Neural cell (in vitro differentiated cells): ENCODE data around the gene SSR4.

ENCODE experiments used
- EP300 ChIP-seq: fragments of 450-650 bp; conservative IDR thresholded peaks from 2 replicates; pipeline ENCODE4 v1.6.1; 2014; ENCODE audit warnings: antibody characterized with exemption, mild to moderate bottlenecking, moderate library complexity; ENCODE audit not compliant: poor library complexity, severe bottlenecking
- EZH2 ChIP-seq: fragments of 200-600, 300-800 bp; shearing (Covaris generic), sonication (generic); IDR thresholded peaks from 2 replicates; pipeline ENCODE4 v1.6.1; 2014; ENCODE audit warnings: antibody characterized with exemption, low read length, borderline replicate concordance, mild to moderate bottlenecking; ENCODE audit not compliant: insufficient read depth, poor library complexity, severe bottlenecking
- POLR2AphosphoS5 ChIP-seq: IDR thresholded peaks from 2 replicates; pipeline ENCODE4 v1.6.1; 2012
- RAD21 ChIP-seq: fragments of 450-650 bp; conservative IDR thresholded peaks from 2 replicates; pipeline ENCODE4 v1.6.1; 2014; ENCODE audit warnings: antibody characterized with exemption, mild to moderate bottlenecking, moderate library complexity
- SMC3 ChIP-seq: fragments of 450-650 bp; conservative IDR thresholded peaks from 2 replicates; pipeline ENCODE4 v1.6.1; 2014; ENCODE audit warnings: antibody characterized with exemption, mild to moderate bottlenecking, moderate library complexity; ENCODE audit not compliant: poor library complexity
- TAF1 ChIP-seq: IDR thresholded peaks from 2 replicates; pipeline ENCODE4 v1.6.1; 2012; ENCODE audit warnings: low read depth
- TF ChIP-seq, protein P1 (sequence below): fragments of 450-650 bp; IDR thresholded peaks from 2 replicates; pipeline ENCODE4 v1.5.1; 2014; ENCODE audit warnings: antibody characterized with exemption, mild to moderate bottlenecking, moderate library complexity; ENCODE audit not compliant: poor library complexity, severe bottlenecking
- TF ChIP-seq, protein P2 (sequence below): IDR thresholded peaks from 2 replicates; pipeline ENCODE4 v1.6.1; 2012; ENCODE audit warnings: borderline replicate concordance

DNA sequence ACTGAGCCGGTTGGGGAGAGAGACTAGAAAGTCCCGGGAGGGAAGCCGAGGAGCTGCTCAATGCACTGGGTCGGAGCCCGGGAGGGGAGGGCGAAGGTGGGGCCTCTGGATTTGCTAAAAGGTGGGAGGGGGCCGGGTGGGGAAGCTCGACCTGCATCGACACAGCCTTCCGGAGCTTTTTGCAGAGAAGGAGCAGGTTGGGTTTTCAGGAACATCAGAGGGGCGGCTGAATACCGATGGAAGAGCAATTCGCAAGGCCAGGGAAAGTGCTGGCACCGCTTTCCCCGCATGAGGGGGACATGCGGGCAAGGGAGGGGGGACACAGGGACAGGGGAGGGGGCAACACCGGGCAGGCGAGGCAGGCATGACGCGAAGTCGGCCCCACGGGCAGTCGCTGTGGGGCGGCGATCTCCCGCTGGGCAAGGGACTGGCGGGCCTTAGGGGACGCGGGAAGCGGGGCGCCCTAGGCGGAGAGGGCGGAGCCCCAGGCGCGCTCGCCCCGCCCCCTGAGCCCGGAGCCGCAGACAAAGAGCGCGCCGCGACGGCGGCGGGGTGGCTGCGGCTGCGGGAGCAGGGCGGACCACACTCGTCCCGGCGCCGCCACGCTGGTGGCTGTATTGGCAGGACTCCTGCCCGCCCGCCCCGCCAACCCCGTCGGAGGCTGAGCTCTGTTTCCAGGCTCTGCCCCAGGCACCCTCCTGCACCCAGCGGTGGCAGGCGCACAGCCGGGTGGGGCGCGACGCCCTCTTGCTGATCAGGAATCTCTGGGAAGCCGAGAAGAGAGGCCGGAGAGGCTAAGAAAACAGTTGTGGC is 24.3 kb downstream of the SSR4 start:
- TF ChIP-seq, protein P1, sequence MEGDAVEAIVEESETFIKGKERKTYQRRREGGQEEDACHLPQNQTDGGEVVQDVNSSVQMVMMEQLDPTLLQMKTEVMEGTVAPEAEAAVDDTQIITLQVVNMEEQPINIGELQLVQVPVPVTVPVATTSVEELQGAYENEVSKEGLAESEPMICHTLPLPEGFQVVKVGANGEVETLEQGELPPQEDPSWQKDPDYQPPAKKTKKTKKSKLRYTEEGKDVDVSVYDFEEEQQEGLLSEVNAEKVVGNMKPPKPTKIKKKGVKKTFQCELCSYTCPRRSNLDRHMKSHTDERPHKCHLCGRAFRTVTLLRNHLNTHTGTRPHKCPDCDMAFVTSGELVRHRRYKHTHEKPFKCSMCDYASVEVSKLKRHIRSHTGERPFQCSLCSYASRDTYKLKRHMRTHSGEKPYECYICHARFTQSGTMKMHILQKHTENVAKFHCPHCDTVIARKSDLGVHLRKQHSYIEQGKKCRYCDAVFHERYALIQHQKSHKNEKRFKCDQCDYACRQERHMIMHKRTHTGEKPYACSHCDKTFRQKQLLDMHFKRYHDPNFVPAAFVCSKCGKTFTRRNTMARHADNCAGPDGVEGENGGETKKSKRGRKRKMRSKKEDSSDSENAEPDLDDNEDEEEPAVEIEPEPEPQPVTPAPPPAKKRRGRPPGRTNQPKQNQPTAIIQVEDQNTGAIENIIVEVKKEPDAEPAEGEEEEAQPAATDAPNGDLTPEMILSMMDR: no peak
- TF ChIP-seq TAF1: no peak
- TF ChIP-seq POLR2AphosphoS5: peak; percentile 69
- TF ChIP-seq RAD21: no peak
- TF ChIP-seq EP300: peak; percentile 22
- TF ChIP-seq SMC3: peak; percentile 34
- TF ChIP-seq, protein P2, sequence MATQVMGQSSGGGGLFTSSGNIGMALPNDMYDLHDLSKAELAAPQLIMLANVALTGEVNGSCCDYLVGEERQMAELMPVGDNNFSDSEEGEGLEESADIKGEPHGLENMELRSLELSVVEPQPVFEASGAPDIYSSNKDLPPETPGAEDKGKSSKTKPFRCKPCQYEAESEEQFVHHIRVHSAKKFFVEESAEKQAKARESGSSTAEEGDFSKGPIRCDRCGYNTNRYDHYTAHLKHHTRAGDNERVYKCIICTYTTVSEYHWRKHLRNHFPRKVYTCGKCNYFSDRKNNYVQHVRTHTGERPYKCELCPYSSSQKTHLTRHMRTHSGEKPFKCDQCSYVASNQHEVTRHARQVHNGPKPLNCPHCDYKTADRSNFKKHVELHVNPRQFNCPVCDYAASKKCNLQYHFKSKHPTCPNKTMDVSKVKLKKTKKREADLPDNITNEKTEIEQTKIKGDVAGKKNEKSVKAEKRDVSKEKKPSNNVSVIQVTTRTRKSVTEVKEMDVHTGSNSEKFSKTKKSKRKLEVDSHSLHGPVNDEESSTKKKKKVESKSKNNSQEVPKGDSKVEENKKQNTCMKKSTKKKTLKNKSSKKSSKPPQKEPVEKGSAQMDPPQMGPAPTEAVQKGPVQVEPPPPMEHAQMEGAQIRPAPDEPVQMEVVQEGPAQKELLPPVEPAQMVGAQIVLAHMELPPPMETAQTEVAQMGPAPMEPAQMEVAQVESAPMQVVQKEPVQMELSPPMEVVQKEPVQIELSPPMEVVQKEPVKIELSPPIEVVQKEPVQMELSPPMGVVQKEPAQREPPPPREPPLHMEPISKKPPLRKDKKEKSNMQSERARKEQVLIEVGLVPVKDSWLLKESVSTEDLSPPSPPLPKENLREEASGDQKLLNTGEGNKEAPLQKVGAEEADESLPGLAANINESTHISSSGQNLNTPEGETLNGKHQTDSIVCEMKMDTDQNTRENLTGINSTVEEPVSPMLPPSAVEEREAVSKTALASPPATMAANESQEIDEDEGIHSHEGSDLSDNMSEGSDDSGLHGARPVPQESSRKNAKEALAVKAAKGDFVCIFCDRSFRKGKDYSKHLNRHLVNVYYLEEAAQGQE: peak; percentile 14
- TF ChIP-seq EZH2: no peak
